A549 (cell line): ENCODE data around the gene SRCIN1.
"Not testable (repeated sequence)": the region's sequence is repeated elsewhere in the genome, so short reads cannot be mapped to it uniquely, and the experiment has no call there.

Experiments used
- ESRRA ChIP-seq: fragments of 150-350 bp; IDR thresholded peaks from 2 replicates; pipeline ENCODE4 v1.6.1; 2014; ENCODE audit warnings: mild to moderate bottlenecking, low read length, borderline replicate concordance
- FOSL2 ChIP-seq, 2 experiments: fragments of 450-650 bp in 1 of 2; fragments of >200 bp in 1 of 2; sonication (Bioruptor Twin) in 1 of 2; formaldehyde crosslinking; IDR thresholded peaks; 2 replicates each; pipeline versions ENCODE4 v1.5.0 to v1.6.1; 2016 to 2020; ENCODE audit warnings: mild to moderate bottlenecking in 1 of 2, moderate library complexity in 1 of 2
- JUN ChIP-seq, 2 experiments: fragments of >200 bp; sonication (Bioruptor Twin); formaldehyde crosslinking; IDR thresholded peaks; 2 replicates in 1 of 2; 3 replicates in 1 of 2; pipeline ENCODE4 v1.6.1; 2016 to 2017
- POLR2A ChIP-seq: IDR thresholded peaks from 2 replicates; pipeline ENCODE4 v1.6.1; 2012; ENCODE audit warnings: mild to moderate bottlenecking, low read length
- RFX5 ChIP-seq: fragments of 450-650 bp; IDR thresholded peaks from 2 replicates; pipeline ENCODE4 v1.7.1; 2014; ENCODE audit warnings: antibody characterized with exemption, mild to moderate bottlenecking, moderate library complexity
- TF ChIP-seq, protein P1 (sequence below): fragments of >200 bp; sonication (Bioruptor Twin); formaldehyde crosslinking; IDR thresholded peaks from 3 replicates; pipeline ENCODE4 v1.5.1; 2016

DNA sequence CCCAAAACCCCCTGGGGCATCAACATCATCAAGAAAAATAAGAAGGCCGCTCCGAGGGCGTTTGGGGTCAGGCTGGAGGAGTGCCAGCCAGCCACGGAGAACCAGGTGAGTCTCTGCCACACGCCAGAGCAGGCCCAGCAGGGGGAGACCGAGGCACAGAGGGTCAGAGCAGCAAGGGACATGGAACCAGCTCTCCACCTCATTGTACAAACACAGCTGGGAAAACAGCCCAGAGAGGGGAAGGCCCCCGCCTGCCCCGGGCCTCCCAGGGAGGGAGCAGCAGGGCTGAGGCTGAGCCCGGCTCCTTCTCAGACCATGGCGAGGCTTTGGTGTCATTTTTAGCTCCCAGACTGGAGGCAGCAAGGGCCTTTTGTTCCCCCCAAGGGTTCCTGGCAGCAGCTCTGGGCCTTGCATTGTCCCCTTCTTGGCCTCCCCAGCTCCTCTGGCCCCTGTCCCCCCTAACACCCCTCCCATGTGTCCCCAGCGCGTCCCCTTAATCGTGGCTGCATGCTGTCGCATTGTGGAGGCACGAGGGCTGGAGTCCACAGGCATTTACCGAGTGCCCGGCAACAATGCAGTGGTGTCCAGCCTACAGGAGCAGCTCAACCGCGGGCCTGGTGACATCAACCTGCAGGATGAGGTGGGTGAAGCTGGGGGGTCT lies 123.6 kb downstream of the SRCIN1 start:
- TF ChIP-seq, protein P1, sequence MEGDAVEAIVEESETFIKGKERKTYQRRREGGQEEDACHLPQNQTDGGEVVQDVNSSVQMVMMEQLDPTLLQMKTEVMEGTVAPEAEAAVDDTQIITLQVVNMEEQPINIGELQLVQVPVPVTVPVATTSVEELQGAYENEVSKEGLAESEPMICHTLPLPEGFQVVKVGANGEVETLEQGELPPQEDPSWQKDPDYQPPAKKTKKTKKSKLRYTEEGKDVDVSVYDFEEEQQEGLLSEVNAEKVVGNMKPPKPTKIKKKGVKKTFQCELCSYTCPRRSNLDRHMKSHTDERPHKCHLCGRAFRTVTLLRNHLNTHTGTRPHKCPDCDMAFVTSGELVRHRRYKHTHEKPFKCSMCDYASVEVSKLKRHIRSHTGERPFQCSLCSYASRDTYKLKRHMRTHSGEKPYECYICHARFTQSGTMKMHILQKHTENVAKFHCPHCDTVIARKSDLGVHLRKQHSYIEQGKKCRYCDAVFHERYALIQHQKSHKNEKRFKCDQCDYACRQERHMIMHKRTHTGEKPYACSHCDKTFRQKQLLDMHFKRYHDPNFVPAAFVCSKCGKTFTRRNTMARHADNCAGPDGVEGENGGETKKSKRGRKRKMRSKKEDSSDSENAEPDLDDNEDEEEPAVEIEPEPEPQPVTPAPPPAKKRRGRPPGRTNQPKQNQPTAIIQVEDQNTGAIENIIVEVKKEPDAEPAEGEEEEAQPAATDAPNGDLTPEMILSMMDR: not testable (repeated sequence)
- TF ChIP-seq ESRRA; POLR2A; FOSL2 (IDR thresholded peaks at IDR 0.05); FOSL2 (CRISPR knock-in tag; IDR thresholded peaks at IDR 0.05); RFX5; JUN (IDR thresholded peaks at IDR 0.05): not testable (repeated sequence)
